ENCODE results near the gene TNFRSF9.

GRCh38 chr1:7912145-7912544, 28.5 kb downstream of the TNFRSF9 start:
- TF ChIP-seq, protein P1, sequence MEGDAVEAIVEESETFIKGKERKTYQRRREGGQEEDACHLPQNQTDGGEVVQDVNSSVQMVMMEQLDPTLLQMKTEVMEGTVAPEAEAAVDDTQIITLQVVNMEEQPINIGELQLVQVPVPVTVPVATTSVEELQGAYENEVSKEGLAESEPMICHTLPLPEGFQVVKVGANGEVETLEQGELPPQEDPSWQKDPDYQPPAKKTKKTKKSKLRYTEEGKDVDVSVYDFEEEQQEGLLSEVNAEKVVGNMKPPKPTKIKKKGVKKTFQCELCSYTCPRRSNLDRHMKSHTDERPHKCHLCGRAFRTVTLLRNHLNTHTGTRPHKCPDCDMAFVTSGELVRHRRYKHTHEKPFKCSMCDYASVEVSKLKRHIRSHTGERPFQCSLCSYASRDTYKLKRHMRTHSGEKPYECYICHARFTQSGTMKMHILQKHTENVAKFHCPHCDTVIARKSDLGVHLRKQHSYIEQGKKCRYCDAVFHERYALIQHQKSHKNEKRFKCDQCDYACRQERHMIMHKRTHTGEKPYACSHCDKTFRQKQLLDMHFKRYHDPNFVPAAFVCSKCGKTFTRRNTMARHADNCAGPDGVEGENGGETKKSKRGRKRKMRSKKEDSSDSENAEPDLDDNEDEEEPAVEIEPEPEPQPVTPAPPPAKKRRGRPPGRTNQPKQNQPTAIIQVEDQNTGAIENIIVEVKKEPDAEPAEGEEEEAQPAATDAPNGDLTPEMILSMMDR (IDR thresholded peaks at IDR 0.05; ENCODE audit: low read length): no peak
- no peak for TF ChIP-seq EZH2 (IDR thresholded peaks at IDR 0.05; ENCODE audit: borderline replicate concordance, low read length)
